Measurements from ENCODE around the gene FECH.

Gene FECH

DNA sequence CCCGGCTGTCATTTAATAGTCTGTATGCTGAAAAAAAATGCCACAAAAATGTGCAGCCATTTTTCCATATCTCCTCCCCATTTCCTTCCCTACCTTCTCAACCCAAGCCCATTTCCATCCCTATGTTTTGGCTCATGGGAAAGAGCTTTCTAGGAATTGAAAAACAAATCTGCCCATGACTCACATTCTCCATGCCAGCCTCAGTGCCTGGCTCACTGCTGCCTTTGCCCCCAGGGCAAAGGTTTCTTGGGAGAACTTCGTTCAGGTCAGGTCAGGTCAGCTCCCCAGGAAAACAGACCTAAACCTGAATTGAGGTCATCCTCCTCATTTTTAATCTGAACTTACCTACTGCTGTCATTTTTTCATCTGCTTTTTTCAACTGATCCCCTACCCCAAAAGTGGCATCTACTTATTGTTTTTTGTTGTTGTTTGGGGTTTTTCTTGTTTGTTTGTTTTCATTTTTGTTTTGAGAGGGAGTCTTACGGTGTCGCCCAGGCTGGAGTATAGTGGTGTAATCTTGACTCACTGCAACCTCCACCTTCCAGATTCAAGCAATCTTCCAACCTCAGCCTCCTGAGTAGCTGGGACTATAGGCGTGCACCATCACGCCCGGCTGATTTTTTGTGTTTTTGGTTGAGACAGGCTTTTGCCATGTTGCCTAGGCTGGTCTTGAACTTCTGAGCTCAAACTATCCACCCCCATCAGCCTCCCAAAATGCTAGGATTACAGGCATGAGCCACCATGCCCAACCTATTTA, 66.7 kb downstream of the FECH start:
- H3K4me3 ChIP-seq (replicated peaks in 1 of 2; ENCODE audit: low read depth in 2 of 2, low read length in 2 of 2), result no peak overlapping the region
- TF ChIP-seq, protein P1, sequence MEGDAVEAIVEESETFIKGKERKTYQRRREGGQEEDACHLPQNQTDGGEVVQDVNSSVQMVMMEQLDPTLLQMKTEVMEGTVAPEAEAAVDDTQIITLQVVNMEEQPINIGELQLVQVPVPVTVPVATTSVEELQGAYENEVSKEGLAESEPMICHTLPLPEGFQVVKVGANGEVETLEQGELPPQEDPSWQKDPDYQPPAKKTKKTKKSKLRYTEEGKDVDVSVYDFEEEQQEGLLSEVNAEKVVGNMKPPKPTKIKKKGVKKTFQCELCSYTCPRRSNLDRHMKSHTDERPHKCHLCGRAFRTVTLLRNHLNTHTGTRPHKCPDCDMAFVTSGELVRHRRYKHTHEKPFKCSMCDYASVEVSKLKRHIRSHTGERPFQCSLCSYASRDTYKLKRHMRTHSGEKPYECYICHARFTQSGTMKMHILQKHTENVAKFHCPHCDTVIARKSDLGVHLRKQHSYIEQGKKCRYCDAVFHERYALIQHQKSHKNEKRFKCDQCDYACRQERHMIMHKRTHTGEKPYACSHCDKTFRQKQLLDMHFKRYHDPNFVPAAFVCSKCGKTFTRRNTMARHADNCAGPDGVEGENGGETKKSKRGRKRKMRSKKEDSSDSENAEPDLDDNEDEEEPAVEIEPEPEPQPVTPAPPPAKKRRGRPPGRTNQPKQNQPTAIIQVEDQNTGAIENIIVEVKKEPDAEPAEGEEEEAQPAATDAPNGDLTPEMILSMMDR (IDR thresholded peaks at IDR 0.05; ENCODE audit: low read depth, low read length), result no peak
- no peak for DNase-seq (ENCODE audit: low read depth in 2 of 2)

DNA sequence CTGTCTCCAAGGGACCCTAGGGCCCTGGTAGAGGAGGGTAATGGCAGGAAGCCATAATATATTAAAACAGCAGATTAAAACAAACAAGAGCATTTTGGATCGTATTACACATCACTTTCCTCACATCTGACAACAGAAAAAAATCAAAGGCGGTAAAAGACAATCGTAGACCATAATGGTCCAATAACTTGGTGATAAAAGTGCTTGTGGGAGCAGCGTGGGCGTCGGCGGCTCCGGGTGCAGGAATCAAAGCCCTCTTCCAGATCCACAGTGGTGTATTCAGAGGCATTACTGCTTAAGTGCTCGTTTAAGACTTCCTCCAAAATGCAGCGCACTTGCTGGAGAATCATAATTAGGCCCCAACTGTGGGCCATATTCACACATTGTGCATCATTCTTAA, 68.0 kb downstream of the FECH start:
- no peak for DNase-seq (ENCODE audit: low read depth in 2 of 2)
- no peak overlapping the region for H3K4me3 ChIP-seq (replicated peaks in 1 of 2; ENCODE audit: low read depth in 2 of 2, low read length in 2 of 2)
- TF ChIP-seq, protein P1 (IDR thresholded peaks at IDR 0.05; ENCODE audit: low read depth, low read length), result no peak

DNA sequence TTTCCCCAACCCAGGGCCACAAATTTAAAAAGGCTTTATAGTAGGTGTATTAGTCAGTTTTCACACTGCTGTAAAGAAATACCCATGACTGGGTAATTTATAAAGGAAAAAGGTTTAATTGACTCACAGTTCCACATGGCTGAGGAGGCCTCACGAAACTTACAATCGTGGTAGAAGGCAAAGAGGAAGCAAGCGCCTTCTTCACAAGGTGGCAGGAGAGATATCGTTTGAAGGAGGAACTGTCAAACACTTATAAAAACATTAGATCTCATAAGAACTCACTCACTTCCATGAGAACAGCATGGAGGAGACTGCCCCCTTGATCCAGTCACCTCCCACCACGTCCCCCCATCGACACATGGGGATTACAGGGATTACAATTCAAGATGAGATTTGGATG, 70.4 kb downstream of the FECH start:
- TF ChIP-seq, protein P1 (IDR thresholded peaks at IDR 0.05; ENCODE audit: low read depth, low read length), result no peak
- H3K4me3 ChIP-seq (replicated peaks in 1 of 2; ENCODE audit: low read depth in 2 of 2, low read length in 2 of 2), result no peak overlapping the region
- DNase-seq (ENCODE audit: low read depth in 2 of 2), result no peak

DNA sequence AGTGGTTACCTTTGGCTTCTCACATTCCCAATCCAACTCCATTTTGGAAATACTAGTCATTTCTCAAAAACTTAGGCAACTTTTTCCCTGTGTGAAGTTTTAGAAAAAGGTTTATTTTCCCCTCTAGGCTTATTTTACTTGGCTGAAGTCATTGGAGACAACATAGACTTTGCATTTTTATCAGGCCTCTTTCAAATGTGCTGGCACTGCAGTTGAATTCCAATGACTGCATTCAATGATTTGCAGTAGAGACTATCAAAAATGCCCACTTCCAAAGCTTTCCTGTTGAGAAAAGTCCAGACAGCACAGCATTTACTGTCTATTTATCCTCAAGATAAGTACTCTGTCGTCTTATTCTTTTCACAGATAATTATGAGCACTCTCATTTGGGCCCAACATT, 81.3 kb downstream of the FECH start:
- no peak overlapping the region for H3K4me3 ChIP-seq (replicated peaks in 1 of 2; ENCODE audit: low read depth in 2 of 2, low read length in 2 of 2)
- DNase-seq (ENCODE audit: low read depth in 2 of 2), result no peak
- TF ChIP-seq, protein P1 (IDR thresholded peaks at IDR 0.05; ENCODE audit: low read depth, low read length), result no peak

DNA sequence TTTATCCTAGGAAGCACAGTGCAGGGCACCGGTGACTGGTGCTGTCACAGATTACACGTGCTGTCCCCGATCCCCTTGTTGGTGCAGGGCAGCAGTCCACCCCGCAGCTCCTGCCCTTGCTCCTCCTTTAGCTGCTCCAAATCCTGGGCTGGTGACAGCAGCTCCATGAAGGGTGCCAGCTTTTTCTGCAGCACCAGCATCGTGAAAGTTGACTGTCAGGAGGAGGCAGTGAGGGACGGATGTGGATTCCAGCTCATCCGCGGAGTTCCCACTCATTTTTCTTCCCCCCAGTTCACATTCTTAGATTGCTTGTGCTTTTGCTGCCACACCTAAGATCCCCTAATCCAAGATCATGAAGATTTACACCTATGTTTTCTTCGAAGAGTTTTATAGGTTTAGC, 83.9 kb downstream of the FECH start:
- TF ChIP-seq, protein P1 (IDR thresholded peaks at IDR 0.05; ENCODE audit: low read depth, low read length), result no peak
- DNase-seq (ENCODE audit: low read depth in 2 of 2), result no peak
- no peak overlapping the region for H3K4me3 ChIP-seq (replicated peaks in 1 of 2; ENCODE audit: low read depth in 2 of 2, low read length in 2 of 2)

DNA sequence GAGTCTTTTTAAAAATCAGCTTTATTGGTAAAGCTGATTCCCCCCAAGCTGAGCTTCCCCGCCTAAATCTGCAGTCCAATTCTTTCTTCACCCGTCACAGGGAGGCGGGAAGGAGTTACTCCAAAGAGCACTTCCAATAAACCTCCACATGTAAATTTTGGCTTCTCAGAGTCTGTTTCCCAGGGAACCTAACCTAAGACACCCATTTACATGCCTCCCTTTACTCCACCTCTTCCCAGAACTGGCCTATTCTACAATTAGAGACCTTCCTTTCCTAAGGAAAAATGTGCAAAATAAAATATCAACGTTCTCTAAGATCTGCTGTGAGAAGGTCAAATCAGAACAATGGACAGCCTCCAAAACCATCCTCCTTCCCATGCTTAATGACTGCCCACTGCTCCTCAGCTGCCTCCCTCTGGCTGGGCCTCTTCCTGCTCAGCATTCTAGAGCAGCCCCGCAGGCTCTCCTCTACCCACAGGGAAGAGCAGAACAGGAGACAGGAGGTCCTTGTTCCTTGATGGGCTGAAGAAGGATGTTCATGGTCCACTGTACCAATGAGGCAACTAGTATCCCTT, 87.7 kb downstream of the FECH start:
- TF ChIP-seq, protein P1 (IDR thresholded peaks at IDR 0.05; ENCODE audit: low read depth, low read length), result no peak
- DNase-seq (ENCODE audit: low read depth in 2 of 2), result no peak
- H3K4me3 ChIP-seq (replicated peaks in 1 of 2; ENCODE audit: low read depth in 2 of 2, low read length in 2 of 2), result no peak overlapping the region

Measured in cardiac fibroblast (primary cell).